Fibroblast of mammary gland (primary cell): ENCODE results near the gene CHTF8.

ENCODE experiments used
- DNase-seq: peaks from one replicate; pipeline ENCODE4 v3.0.0-alpha.2; 2010; ENCODE audit warnings: low read depth
- H3K4me3 ChIP-seq: 2 replicates; pipeline ENCODE4 v1.5.1; 2011; ENCODE audit warnings: low read depth, mild to moderate bottlenecking, low read length, moderate library complexity; ENCODE audit not compliant: control insufficient read depth
- TF ChIP-seq, protein P1 (sequence below): conservative IDR thresholded peaks from 2 replicates; pipeline ENCODE4 v1.5.1; 2011; ENCODE audit warnings: low read depth, low read length, inconsistent platforms; ENCODE audit not compliant: control insufficient read depth, insufficient read depth

CHTF8 gene

DNA sequence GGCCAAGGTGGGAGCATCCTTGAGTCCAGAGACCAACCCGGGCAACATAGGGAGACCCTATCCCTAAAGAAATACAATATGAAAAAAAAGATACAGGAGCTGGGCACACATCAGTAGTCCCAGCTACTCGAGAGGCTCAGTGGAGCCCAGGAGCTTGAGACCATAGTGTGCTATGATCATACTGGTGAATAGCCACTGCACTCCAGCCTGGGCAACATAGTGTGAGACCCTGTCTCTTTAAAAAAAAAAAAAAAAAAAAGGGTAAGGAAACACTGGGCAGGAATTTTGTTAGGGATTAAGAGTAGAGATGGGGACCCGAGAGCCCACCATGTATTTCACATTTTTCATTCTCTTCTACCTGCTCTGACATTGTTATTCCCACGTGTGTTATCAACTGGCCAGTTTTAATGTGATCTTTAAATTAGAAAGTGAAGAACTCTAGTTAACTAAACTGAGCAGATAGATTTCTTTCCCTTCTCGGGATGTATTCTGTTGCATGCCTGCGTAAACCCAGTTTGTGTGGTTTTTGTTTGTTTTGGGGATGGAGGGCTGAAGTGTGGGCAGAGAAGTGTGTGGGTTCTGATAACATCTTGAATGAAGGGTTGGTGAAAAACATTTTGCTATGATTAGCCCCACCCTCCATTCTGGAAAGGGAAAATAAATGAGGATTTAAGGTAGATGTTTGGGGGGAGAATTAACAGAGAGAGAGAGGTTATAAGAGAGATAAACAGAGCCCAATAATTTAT is 37.4 kb upstream of the CHTF8 start:
- no peak for DNase-seq
- TF ChIP-seq, protein P1, sequence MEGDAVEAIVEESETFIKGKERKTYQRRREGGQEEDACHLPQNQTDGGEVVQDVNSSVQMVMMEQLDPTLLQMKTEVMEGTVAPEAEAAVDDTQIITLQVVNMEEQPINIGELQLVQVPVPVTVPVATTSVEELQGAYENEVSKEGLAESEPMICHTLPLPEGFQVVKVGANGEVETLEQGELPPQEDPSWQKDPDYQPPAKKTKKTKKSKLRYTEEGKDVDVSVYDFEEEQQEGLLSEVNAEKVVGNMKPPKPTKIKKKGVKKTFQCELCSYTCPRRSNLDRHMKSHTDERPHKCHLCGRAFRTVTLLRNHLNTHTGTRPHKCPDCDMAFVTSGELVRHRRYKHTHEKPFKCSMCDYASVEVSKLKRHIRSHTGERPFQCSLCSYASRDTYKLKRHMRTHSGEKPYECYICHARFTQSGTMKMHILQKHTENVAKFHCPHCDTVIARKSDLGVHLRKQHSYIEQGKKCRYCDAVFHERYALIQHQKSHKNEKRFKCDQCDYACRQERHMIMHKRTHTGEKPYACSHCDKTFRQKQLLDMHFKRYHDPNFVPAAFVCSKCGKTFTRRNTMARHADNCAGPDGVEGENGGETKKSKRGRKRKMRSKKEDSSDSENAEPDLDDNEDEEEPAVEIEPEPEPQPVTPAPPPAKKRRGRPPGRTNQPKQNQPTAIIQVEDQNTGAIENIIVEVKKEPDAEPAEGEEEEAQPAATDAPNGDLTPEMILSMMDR = no peak
- H3K4me3 ChIP-seq = no peak overlapping the region

DNA sequence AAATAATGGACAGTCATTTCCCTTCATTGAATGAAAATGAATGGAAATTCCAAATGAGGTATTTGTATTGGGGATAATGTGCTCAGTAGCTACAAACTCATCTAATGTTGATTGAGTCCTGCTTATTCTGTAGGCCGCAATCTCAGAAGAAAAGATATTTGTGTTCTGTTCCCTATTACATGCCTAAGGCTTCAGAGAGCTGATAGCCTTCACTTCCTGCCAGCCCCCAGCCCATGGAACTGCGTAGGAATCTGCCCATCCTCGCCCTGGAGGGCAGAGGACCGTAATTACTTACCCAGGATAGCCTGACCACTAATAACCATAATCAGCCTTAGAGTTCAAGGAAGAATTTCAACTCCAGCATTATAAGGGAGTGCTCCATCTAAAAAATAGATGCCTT is 36.7 kb upstream of the CHTF8 start:
- DNase-seq = no peak
- TF ChIP-seq, protein P1 = no peak

DNA sequence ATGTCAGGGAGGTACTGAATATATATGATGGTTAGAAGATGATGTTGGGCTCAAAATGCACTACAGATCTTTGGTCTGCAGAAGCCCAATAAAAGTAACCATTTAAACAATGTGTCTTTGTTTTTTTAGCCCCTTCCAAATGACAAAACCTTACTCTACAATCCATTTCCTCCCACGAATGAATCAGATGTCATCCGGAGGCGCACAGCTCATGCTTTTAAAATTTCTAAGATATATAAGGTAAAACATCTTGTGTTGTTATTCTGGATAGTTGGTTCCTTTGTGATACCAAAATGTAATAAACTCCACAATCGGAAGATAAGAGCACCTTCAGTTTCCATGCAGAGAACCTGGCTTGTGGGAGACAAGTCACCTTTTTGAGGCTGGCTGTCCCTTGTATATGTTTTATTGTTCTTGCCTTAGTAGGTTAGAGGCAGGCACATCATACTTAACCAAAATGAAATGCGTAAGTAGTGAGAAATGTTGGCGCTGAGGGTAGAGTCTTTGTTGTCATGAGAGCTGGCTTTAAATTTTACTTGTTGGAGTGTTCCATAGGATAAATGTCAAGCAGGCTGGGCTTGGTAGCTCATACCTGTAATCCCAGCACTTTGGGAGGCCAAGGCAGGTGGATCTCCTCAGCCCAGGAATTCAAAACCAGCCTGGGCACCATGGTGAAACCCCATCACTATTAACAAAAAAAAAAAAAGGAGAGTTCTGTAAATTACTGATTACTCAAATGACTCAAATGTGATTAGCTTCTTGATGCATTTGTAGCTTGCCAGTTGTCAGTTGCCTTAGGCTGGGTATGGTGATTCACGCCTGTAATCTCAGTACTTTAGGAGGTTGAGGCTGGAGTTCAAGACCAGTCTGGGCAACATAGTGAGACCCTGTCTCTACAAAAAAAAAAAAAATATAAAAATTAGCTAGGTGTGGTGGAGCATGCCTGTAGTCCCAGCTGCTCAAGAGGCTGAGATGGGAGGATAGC is 34.9 kb upstream of the CHTF8 start:
- H3K4me3 ChIP-seq = no peak overlapping the region
- TF ChIP-seq, protein P1 = no peak
- no peak for DNase-seq

More for the DNA sequence above, 36.7 kb upstream of the CHTF8 start:
- H3K4me3 ChIP-seq = no peak overlapping the region

DNA sequence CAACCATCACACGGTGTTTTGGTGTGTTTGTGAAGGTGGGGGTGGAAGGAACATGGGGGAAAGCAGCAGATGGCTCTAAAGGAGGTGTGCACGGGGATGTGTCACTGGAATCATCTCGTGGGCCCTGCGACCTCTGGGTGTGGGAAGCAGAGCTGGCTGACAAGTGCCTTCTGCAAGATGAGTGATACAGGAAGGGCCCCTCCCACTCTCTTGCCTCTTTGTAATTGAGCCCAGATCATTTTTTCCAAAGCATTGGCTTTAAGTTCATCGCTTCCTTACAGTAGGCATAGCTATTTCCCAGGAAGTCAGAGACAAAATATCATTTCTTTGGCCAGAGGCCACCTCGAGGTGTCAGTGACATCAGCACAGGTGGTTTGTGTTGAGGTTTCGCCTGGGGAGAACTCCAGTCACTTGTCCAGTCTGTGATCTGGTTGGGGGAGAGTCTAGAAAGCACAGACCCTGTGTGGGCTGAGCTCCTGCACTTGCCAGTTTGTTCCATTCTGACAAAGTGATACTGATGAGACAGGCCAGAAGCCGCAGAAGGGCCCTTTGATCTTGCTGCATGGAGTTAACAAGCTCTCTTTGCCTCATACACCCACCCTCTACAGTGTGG is 33.9 kb upstream of the CHTF8 start:
- TF ChIP-seq, protein P1 = no peak
- DNase-seq = peak; percentile 80
- no peak overlapping the region for H3K4me3 ChIP-seq

DNA sequence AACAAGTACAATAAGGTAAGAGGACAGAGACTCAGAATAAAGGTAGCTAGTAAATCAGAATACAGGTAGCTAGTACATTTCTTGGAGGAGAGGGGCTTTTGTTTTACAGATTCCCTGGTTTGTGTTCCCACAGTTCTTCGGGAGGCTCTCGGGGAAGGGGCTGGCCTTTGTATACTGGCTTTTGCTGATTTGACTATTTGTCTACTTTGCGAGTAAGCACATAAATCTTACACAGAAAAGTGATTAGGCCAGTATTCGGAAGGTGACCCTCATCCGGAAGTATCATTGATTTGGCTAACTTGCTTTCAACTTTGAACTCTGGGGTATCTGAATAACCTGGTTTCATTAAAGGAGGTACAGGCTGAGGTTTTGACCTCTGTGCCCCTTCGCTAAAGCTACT is 33.2 kb upstream of the CHTF8 start:
- DNase-seq = no peak
- no peak overlapping the region for H3K4me3 ChIP-seq
- TF ChIP-seq, protein P1 = no peak

DNA sequence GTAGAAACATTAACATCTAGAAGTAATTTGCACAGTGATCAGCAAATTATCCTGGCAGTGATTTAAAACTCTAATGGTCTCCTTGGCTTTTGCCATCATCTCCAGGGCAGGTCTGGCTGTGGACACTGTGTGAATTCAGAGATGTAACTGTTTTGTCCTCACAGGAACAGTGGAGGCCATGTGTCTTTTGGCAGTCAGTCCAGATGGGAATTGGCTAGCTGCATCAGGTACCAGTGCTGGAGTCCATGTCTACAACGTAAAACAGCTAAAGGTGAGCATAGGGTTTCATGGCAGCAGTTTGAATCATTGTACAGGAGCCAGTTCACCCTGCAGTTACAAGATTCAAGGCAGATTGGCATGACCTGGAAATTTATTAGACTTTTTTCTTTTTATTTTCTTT is 27.8 kb upstream of the CHTF8 start:
- no peak for DNase-seq
- TF ChIP-seq, protein P1 = no peak
- no peak overlapping the region for H3K4me3 ChIP-seq
